ENCODE measurements around the gene ARHGAP26.
"Not testable (repeated sequence)": the region's sequence is repeated elsewhere in the genome, so short reads cannot be mapped to it uniquely, and the experiment has no call there.

Gene ARHGAP26

GRCh38 chr5:143092711-143093451 lies 322.7 kb downstream of the ARHGAP26 start:
- DNase-seq (ENCODE audit: low spot score) = not testable (repeated sequence)

- no peak for DNase-seq (ENCODE audit: low spot score)
Measured at GRCh38 chr5:143093452-143094086, 323.4 kb downstream of the ARHGAP26 start.

- peak; percentile 38 for DNase-seq (ENCODE audit: low spot score)
Measured at GRCh38 chr5:143094087-143094521, 323.9 kb downstream of the ARHGAP26 start.

GRCh38 chr5:143094608-143095007 lies 324.4 kb downstream of the ARHGAP26 start:
- DNase-seq (ENCODE audit: low spot score) = not testable (repeated sequence)

- no peak for DNase-seq (ENCODE audit: low spot score)
Measured at GRCh38 chr5:143101121-143101520, 330.9 kb downstream of the ARHGAP26 start.

- DNase-seq (ENCODE audit: low spot score) = no peak
Measured at GRCh38 chr5:143101725-143102386, 331.7 kb downstream of the ARHGAP26 start.

GRCh38 chr5:143102411-143102810 lies 332.2 kb downstream of the ARHGAP26 start:
- DNase-seq (ENCODE audit: low spot score) = no peak

GRCh38 chr5:143105216-143105905 lies 335.2 kb downstream of the ARHGAP26 start:
- no peak for DNase-seq (ENCODE audit: low spot score)

GRCh38 chr5:143106174-143106573 lies 336.0 kb downstream of the ARHGAP26 start:
- DNase-seq (ENCODE audit: low spot score) = peak; percentile 26

GRCh38 chr5:143108498-143109128 lies 338.4 kb downstream of the ARHGAP26 start:
- DNase-seq (ENCODE audit: low spot score) = peak; percentile 28

- no peak for DNase-seq (ENCODE audit: low spot score)
Measured at GRCh38 chr5:143110591-143110990, 340.4 kb downstream of the ARHGAP26 start.

- DNase-seq (ENCODE audit: low spot score) = no peak
Measured at GRCh38 chr5:143111799-143112198, 341.6 kb downstream of the ARHGAP26 start.

GRCh38 chr5:143113461-143113860 lies 343.3 kb downstream of the ARHGAP26 start:
- DNase-seq (ENCODE audit: low spot score) = no peak

GRCh38 chr5:143114481-143114880 lies 344.3 kb downstream of the ARHGAP26 start:
- no peak for DNase-seq (ENCODE audit: low spot score)

GRCh38 chr5:143115381-143115780 lies 345.2 kb downstream of the ARHGAP26 start:
- DNase-seq (ENCODE audit: low spot score) = no peak

GRCh38 chr5:143116814-143117213 lies 346.6 kb downstream of the ARHGAP26 start:
- no peak for DNase-seq (ENCODE audit: low spot score)

- no peak for DNase-seq (ENCODE audit: low spot score)
Measured at GRCh38 chr5:143117821-143118220, 347.6 kb downstream of the ARHGAP26 start.

- DNase-seq (ENCODE audit: low spot score) = no peak
Measured at GRCh38 chr5:143118222-143118621, 348.0 kb downstream of the ARHGAP26 start.

- DNase-seq (ENCODE audit: low spot score) = not testable (repeated sequence)
Measured at GRCh38 chr5:143118818-143119217, 348.6 kb downstream of the ARHGAP26 start.

- DNase-seq (ENCODE audit: low spot score) = no peak
Measured at GRCh38 chr5:143119291-143119769, 349.2 kb downstream of the ARHGAP26 start.

GRCh38 chr5:143119881-143120341 lies 349.7 kb downstream of the ARHGAP26 start:
- DNase-seq (ENCODE audit: low spot score) = no peak
